ENCODE measurements around the gene PIP4P1.

DNA sequence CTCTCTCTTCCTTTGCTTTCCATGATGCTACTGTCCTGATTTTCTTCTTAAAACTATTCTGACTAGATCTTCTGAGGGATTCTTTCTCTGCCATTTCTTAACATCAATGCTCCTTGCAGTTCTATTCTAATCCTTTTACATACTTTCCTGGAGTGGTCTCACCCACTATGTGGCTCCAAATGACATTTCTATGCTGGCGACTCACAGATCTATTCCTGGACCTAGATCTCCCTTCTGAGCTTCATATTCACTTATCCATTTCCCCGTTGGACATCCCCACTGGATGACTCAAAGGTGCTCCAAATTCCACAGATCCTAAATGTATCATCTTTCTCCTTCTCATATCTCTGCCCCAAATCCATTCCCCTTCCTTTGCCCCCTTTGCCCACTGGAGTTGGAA is 52.0 kb downstream of the PIP4P1 start:
- TF ChIP-seq, protein P1, sequence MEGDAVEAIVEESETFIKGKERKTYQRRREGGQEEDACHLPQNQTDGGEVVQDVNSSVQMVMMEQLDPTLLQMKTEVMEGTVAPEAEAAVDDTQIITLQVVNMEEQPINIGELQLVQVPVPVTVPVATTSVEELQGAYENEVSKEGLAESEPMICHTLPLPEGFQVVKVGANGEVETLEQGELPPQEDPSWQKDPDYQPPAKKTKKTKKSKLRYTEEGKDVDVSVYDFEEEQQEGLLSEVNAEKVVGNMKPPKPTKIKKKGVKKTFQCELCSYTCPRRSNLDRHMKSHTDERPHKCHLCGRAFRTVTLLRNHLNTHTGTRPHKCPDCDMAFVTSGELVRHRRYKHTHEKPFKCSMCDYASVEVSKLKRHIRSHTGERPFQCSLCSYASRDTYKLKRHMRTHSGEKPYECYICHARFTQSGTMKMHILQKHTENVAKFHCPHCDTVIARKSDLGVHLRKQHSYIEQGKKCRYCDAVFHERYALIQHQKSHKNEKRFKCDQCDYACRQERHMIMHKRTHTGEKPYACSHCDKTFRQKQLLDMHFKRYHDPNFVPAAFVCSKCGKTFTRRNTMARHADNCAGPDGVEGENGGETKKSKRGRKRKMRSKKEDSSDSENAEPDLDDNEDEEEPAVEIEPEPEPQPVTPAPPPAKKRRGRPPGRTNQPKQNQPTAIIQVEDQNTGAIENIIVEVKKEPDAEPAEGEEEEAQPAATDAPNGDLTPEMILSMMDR (IDR thresholded peaks at IDR 0.05 in 2 of 3, conservative IDR thresholded peaks at IDR 0.05 in 1 of 3; ENCODE audit: insufficient read depth in 2 of 3, low read depth in 1 of 3, low read length in 3 of 3): no peak
- TF ChIP-seq ZNF589 (CRISPR knock-in tag; IDR thresholded peaks at IDR 0.05; ENCODE audit: low read depth) (no peak), FOS (IDR thresholded peaks at IDR 0.05; ENCODE audit: extremely low read depth, insufficient read length) (no peak), RCOR1 (IDR thresholded peaks at IDR 0.05; ENCODE audit: borderline replicate concordance in 1 of 2, low read depth in 2 of 2, low read length in 2 of 2) (no peak), SMC3 (conservative IDR thresholded peaks at IDR 0.05; ENCODE audit: insufficient read depth, low read depth, low read length) (no peak), KAT2B (IDR thresholded peaks at IDR 0.05; ENCODE audit: low read depth, low read length) (no peak), EZH2 (IDR thresholded peaks at IDR 0.05; ENCODE audit: borderline replicate concordance, low read depth, low read length) (no peak), KAT8 (IDR thresholded peaks at IDR 0.05; ENCODE audit: low read depth) (no peak), SMAD3 (CRISPR knock-in tag; conservative IDR thresholded peaks at IDR 0.05) (no peak)
- TF ChIP-seq, protein P2, sequence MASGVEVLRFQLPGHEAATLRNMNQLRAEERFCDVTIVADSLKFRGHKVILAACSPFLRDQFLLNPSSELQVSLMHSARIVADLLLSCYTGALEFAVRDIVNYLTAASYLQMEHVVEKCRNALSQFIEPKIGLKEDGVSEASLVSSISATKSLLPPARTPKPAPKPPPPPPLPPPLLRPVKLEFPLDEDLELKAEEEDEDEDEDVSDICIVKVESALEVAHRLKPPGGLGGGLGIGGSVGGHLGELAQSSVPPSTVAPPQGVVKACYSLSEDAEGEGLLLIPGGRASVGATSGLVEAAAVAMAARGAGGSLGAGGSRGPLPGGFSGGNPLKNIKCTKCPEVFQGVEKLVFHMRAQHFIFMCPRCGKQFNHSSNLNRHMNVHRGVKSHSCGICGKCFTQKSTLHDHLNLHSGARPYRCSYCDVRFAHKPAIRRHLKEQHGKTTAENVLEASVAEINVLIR (CRISPR knock-in tag; IDR thresholded peaks at IDR 0.05): no peak
